Suprapubic skin (tissue), 4 donors: ENCODE results near the gene SLC30A1. TPM values are rescaled to one million over a fixed set of nuclear protein-coding genes. Genes with fewer than 3 reads are reported as not detected.

ENCODE experiments used
- DNase-seq, 2 donors: peaks; one replicate each; pipeline ENCODE4 v3.0.0-alpha.2; 2019; ENCODE audit warnings: low spot score in 2 of 2
- H3K27ac ChIP-seq: fragments of 200-600 bp; sonication (generic); one replicate; pipeline ENCODE4 v1.5.1; 2019
- H3K27me3 ChIP-seq: fragments of 200-600 bp; sonication (generic); one replicate; pipeline ENCODE4 v1.5.1; 2019
- H3K36me3 ChIP-seq: fragments of 200-600 bp; sonication (generic); one replicate; pipeline ENCODE4 v1.5.1; 2019
- H3K4me1 ChIP-seq: fragments of 200-600 bp; sonication (generic); one replicate; pipeline ENCODE4 v1.5.1; 2019
- H3K4me3 ChIP-seq: fragments of 200-600 bp; sonication (generic); one replicate; pipeline ENCODE4 v1.5.1; 2019; ENCODE audit warnings: mild to moderate bottlenecking
- H3K9me3 ChIP-seq: fragments of 200-600 bp; sonication (generic); one replicate; pipeline ENCODE4 v1.5.1; 2019
- EP300 ChIP-seq: sonication (generic); formaldehyde crosslinking; IDR thresholded peaks from one replicate; pipeline ENCODE4 v1.6.1; 2017; ENCODE audit warnings: antibody characterized with exemption
- POLR2A ChIP-seq, 2 donors: fragments of 450-650 bp; IDR thresholded peaks; one replicate each; pipeline ENCODE4 v1.6.1; 2017; ENCODE audit warnings: antibody characterized with exemption in 2 of 2, mild to moderate bottlenecking in 2 of 2, moderate library complexity in 2 of 2
- POLR2AphosphoS5 ChIP-seq, 3 donors: sonication (generic); formaldehyde crosslinking; IDR thresholded peaks; one replicate each; pipeline ENCODE4 v1.6.1; 2017; ENCODE audit warnings: antibody characterized with exemption in 3 of 3
- WGBS: methylation state at CpG from one replicate; pipeline ENCODE4 v1.1.5; 2018; 5-methylcytosine and 5-hydroxymethylcytosine counted together
- total RNA-seq, 4 donors: library from RNA; depleted of rRNA; stranded (reverse); fragments of >200 nt; gene quantifications; one replicate each; pipeline ENCODE4 v1.1.0, GENCODE V29; 2016
- TF ChIP-seq, protein P1 (sequence below), 2 donors: fragments of 200-600 bp in 1 of 2; fragments of 450-650 bp in 1 of 2; sonication (generic) in 1 of 2; IDR thresholded peaks; one replicate each; pipeline ENCODE4 v1.5.1; 2016 to 2019; ENCODE audit warnings: antibody characterized with exemption in 2 of 2, mild to moderate bottlenecking in 1 of 2, moderate library complexity in 1 of 2

SLC30A1 gene
- total RNA-seq, 4 donors from 2014 or later = 8.9 to 42.5 (median 29.8) TPM

DNA sequence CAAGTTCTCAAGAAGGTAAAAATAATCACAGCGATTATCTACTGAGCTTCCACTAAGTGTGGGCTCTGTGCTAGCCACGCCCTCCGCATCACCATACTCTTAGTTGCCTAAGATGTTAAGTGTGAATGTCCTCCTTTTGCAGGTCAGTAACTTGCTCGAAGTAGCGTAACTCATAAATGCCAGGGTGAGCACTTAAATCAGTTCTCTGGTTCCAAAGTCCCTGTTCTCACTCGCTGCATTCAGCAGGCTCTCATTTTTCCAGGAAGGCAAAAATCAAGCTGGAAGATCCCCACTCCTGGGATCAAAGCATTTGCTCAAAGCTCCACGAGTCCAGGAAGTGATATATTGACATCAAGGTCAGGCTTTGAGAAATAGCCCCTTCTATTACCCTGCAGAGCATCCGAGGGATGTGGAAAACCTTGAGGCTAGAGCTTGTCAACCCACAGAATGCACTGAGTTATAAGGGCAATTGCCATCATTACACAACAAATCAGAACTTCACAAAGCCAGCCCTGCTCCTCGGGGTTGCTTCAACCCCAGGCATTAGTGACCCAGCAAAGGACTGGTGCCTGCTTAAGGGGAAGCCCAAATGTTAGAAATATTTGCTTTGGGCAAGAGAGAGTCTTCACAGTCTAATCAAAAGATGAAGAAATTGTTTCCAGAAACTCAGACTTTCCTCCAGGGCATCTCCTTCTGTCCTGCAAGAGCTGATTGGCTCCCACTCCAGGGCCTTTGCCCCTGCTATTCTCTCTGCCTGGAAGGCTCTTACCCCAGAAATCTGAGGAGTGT, 19.5 kb downstream of the SLC30A1 start:
- DNase-seq = peak in 1 of 2 donors; percentile 18
- H3K4me3 ChIP-seq = no peak overlapping the region
- no peaks in the 10 kb centered on the region for H3K9me3 ChIP-seq
- no peaks in the 10 kb centered on the region for H3K36me3 ChIP-seq
- WGBS = 70% methylated on average over 9 of the region's 9 CpGs
- H3K4me1 ChIP-seq = no peaks in the 10 kb centered on the region
- no peak overlapping the region for H3K27ac ChIP-seq
- H3K27me3 ChIP-seq = no peaks in the 10 kb centered on the region
- TF ChIP-seq POLR2AphosphoS5 (IDR thresholded peaks at IDR 0.05) (no peak), POLR2A (IDR thresholded peaks at IDR 0.05) (no peak), EP300 (no peak)
- TF ChIP-seq, protein P1, sequence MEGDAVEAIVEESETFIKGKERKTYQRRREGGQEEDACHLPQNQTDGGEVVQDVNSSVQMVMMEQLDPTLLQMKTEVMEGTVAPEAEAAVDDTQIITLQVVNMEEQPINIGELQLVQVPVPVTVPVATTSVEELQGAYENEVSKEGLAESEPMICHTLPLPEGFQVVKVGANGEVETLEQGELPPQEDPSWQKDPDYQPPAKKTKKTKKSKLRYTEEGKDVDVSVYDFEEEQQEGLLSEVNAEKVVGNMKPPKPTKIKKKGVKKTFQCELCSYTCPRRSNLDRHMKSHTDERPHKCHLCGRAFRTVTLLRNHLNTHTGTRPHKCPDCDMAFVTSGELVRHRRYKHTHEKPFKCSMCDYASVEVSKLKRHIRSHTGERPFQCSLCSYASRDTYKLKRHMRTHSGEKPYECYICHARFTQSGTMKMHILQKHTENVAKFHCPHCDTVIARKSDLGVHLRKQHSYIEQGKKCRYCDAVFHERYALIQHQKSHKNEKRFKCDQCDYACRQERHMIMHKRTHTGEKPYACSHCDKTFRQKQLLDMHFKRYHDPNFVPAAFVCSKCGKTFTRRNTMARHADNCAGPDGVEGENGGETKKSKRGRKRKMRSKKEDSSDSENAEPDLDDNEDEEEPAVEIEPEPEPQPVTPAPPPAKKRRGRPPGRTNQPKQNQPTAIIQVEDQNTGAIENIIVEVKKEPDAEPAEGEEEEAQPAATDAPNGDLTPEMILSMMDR (IDR thresholded peaks at IDR 0.05) = no peak

DNA sequence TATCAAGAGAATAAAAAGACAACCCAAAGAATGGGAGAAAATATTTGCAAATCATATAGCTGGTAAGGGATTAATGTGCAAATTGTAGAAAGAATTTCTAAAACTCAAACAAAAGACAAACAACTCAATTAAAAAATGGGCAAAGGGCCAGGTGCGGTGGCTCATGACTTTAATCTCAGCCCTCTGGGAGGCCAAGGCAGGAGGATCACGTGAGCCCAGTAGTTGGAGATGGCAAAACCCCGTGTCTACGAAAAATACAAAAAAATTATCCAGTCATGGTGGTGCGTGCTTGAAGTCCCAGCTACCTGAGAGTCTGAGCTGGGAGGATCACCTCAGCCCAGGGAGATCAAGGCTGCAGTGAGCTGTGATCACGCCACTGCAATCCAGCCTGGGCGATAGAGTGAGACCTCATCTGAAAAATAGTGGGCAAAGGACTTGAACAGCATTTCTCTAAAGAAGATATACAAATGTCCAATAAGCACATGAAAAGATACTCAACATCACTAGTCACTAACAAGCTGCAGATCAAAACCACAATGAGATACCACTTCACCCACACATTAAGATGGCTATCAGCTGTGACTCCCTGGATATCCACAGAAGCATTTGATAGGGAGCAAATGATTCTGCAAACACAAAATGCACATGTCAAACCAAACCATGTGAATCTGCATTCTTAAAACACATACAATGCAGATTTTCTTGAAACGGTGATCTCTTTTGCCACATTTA, 20.9 kb downstream of the SLC30A1 start:
- WGBS = 78% methylated on average over 8 of the region's 8 CpGs
- peak in 1 of 2 donors; percentile 20 for DNase-seq

DNA sequence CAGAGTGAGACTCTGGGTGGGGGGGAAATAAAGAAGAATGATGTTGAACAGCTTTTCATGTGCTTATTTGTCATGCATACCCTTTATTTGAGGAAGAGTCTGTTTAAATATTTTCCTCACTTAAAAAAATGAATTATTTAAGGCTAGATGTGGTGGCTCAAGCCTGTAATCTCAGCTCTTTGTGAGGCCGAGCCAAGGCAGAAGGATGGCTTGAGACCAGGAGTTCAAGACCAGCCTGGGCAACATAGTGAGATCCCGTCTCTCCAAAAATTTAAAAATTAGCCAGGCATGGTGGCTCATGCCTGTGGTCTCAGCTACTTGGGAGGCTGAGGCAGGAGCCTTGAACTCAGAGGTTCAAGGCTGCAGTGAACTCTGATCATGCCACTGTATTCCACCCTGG, 25.4 kb downstream of the SLC30A1 start:
- 98% methylated on average over 2 of the region's 2 CpGs for WGBS

More for the DNA sequence above, 20.9 kb downstream of the SLC30A1 start:
- Histone ChIP-seq H3K27me3 (no peaks in the 10 kb centered on the region), H3K9me3 (no peaks in the 10 kb centered on the region), H3K27ac (no peak overlapping the region), H3K36me3 (no peaks in the 10 kb centered on the region), H3K4me3 (no peak overlapping the region), H3K4me1 (no peaks in the 10 kb centered on the region)
- no peak for TF ChIP-seq POLR2AphosphoS5 (IDR thresholded peaks at IDR 0.05)
- no peak for TF ChIP-seq POLR2A (IDR thresholded peaks at IDR 0.05)
- TF ChIP-seq EP300 = no peak
- TF ChIP-seq, protein P1 (IDR thresholded peaks at IDR 0.05) = no peak

DNA sequence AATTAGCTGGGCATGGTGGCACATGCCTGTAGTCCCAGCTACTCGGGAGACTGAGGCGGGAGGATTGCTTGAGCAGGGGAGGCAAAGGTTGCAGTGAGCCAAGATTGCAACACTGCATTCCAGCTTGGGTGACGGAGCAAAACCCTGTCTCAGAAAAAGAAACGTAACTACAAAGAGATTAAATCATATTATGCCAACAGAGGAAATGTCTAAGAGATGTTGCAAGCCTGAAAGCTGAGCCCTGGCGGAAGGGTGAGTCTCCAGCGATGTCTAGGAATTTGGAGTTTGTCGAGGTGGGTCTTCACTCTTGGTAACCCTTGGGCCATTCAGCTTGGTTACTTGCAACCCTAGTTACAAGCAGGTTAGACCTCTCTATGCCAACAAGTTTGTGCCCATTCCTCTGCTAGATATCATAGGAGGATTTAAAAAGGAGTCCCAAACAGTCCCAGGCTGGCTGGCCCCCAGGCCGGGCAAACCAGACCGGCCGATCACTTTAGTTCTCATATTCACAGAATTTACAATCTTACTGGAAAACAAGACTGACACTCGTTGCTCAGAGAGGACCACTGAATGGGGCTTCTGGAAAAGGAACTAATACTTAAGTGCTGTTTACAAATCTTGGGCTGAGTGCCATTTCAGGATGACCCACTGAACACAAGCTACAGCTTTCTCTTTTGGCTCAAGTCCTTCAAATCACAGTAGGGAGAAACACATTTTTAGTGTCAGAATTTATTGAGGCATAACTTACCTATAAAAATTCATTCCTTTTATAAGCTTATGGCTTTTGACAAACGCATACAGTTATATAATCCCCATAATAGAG, 27.1 kb downstream of the SLC30A1 start:
- H3K4me1 ChIP-seq = no peaks in the 10 kb centered on the region
- no peaks in the 10 kb centered on the region for H3K9me3 ChIP-seq
- WGBS = 60% methylated on average over 12 of the region's 12 CpGs
- DNase-seq = peak in 1 of 2 donors; percentile 43
- H3K36me3 ChIP-seq = no peaks in the 10 kb centered on the region
- H3K4me3 ChIP-seq = no peak overlapping the region
- TF ChIP-seq POLR2AphosphoS5 (IDR thresholded peaks at IDR 0.05) (no peak), EP300 (no peak), POLR2A (IDR thresholded peaks at IDR 0.05) (no peak)
- H3K27me3 ChIP-seq = no peaks in the 10 kb centered on the region
- no peak overlapping the region for H3K27ac ChIP-seq

More for the DNA sequence above, 25.4 kb downstream of the SLC30A1 start:
- Histone ChIP-seq H3K9me3 (no peaks in the 10 kb centered on the region), H3K4me1 (no peaks in the 10 kb centered on the region), H3K4me3 (no peak overlapping the region), H3K27ac (no peak overlapping the region), H3K27me3 (no peaks in the 10 kb centered on the region), H3K36me3 (no peaks in the 10 kb centered on the region)
- DNase-seq = peak in 1 of 2 donors; percentile 21
- TF ChIP-seq, protein P1 (IDR thresholded peaks at IDR 0.05) = no peak
- no peak for TF ChIP-seq EP300
- TF ChIP-seq POLR2AphosphoS5 (IDR thresholded peaks at IDR 0.05) = no peak
- TF ChIP-seq POLR2A (IDR thresholded peaks at IDR 0.05) = no peak

DNA sequence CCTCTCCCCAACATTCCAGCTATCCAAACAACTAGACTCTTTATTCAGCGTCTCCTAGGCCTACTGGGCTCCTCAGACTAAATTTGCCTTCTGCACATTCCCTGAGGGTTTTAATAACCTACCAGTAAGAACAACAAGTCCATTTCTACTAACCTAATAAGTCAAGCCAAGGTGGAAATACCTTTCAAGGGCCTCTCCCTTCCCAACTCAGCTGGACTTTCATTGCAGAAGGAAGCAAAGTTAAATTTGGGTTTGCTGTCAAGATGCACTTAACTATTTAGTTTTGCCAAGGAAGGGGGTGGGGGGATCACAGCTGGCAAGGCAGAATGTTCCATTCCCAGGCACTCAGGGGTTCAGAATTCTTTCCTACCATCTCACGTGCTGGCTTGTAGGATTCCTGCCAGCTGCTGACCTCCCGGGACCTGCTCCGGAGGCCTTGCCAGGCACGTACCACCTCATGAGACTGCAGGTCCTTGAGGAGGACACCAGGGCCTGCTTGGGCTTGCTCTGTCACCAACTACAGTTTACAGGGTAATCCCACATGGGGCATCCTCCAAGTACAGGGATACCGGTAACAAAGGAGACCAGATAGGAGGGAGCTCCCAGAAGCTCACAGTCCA, 29.8 kb downstream of the SLC30A1 start:
- Histone ChIP-seq H3K27ac (peak overlapping the region; percentile 40), H3K36me3 (no peaks in the 10 kb centered on the region), H3K9me3 (no peaks in the 10 kb centered on the region), H3K27me3 (no peaks in the 10 kb centered on the region), H3K4me3 (no peak overlapping the region), H3K4me1 (no peaks in the 10 kb centered on the region)
- TF ChIP-seq, protein P1 (IDR thresholded peaks at IDR 0.05) = no peak
- TF ChIP-seq POLR2AphosphoS5 (IDR thresholded peaks at IDR 0.05) (no peak), POLR2A (IDR thresholded peaks at IDR 0.05) (no peak), EP300 (no peak)
- 54% methylated on average over 6 of the region's 6 CpGs for WGBS
- DNase-seq = peak in 1 of 2 donors; percentile 50
